Measurements from ENCODE around the gene COG2. TPM values are rescaled to one million over a fixed set of nuclear protein-coding genes. Genes with fewer than 3 reads are reported as not detected.

COG2 gene
- total and polyA plus RNA-seq, 2 of the 13 experiments (the other 11 are each of a cell fraction or from before 2014, with no cell fraction given): 16.8 to 36.3 TPM

GRCh38 chr1:230725256-230726012, 83.2 kb downstream of the COG2 start (continued):
- TF ChIP-seq, protein P1, sequence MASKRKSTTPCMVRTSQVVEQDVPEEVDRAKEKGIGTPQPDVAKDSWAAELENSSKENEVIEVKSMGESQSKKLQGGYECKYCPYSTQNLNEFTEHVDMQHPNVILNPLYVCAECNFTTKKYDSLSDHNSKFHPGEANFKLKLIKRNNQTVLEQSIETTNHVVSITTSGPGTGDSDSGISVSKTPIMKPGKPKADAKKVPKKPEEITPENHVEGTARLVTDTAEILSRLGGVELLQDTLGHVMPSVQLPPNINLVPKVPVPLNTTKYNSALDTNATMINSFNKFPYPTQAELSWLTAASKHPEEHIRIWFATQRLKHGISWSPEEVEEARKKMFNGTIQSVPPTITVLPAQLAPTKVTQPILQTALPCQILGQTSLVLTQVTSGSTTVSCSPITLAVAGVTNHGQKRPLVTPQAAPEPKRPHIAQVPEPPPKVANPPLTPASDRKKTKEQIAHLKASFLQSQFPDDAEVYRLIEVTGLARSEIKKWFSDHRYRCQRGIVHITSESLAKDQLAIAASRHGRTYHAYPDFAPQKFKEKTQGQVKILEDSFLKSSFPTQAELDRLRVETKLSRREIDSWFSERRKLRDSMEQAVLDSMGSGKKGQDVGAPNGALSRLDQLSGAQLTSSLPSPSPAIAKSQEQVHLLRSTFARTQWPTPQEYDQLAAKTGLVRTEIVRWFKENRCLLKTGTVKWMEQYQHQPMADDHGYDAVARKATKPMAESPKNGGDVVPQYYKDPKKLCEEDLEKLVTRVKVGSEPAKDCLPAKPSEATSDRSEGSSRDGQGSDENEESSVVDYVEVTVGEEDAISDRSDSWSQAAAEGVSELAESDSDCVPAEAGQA (IDR thresholded peaks at IDR 0.05; ENCODE audit: low read depth): no peak
- TF ChIP-seq, protein P1 (CRISPR knock-in tag; IDR thresholded peaks at IDR 0.05; ENCODE audit: borderline replicate concordance): no peak
- TF ChIP-seq ZNF430 (CRISPR knock-in tag; IDR thresholded peaks at IDR 0.05): no peak
- TF ChIP-seq ZNF839 (CRISPR knock-in tag; IDR thresholded peaks at IDR 0.05; ENCODE audit: borderline replicate concordance): no peak
- TF ChIP-seq, protein P2, sequence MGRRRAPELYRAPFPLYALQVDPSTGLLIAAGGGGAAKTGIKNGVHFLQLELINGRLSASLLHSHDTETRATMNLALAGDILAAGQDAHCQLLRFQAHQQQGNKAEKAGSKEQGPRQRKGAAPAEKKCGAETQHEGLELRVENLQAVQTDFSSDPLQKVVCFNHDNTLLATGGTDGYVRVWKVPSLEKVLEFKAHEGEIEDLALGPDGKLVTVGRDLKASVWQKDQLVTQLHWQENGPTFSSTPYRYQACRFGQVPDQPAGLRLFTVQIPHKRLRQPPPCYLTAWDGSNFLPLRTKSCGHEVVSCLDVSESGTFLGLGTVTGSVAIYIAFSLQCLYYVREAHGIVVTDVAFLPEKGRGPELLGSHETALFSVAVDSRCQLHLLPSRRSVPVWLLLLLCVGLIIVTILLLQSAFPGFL (CRISPR knock-in tag; IDR thresholded peaks at IDR 0.05): no peak
- no peak for TF ChIP-seq SMC3 (IDR thresholded peaks at IDR 0.05; ENCODE audit: low read length)
- no peak for TF ChIP-seq ZNF781 (CRISPR knock-in tag; IDR thresholded peaks at IDR 0.05; ENCODE audit: borderline replicate concordance, not compliant biosample characterization)
- peak; percentile 76 for TF ChIP-seq BCL6 (CRISPR knock-in tag; IDR thresholded peaks at IDR 0.05)
- no peak for TF ChIP-seq SOX13 (IDR thresholded peaks at IDR 0.05)
- TF ChIP-seq SOX13 (CRISPR knock-in tag; conservative IDR thresholded peaks at IDR 0.05 in 1 of 2, IDR thresholded peaks at IDR 0.05 in 1 of 2): peak in 1 of 2 experiments; percentile 82; a peak in 2 of 4 replicates
- TF ChIP-seq NFATC3 (CRISPR knock-in tag; IDR thresholded peaks at IDR 0.05): no peak
- TF ChIP-seq ARNTL (CRISPR knock-in tag; IDR thresholded peaks at IDR 0.05): no peak
